Neural progenitor cell (in vitro differentiated cells): Measurements from ENCODE around the gene ACOT2.

Experiments
- CTCF ChIP-seq: fragments of 200-600 bp; sonication (generic); IDR thresholded peaks from 2 replicates; pipeline ENCODE4 v1.5.1; 2017; ENCODE audit warnings: antibody characterized with exemption, mild to moderate bottlenecking
- EZH2 ChIP-seq: fragments of 200-600 bp; sonication (generic); IDR thresholded peaks from 2 replicates; pipeline ENCODE4 v1.6.1; 2017; ENCODE audit warnings: antibody characterized with exemption, mild to moderate bottlenecking, moderate library complexity
- EZH2phosphoT487 ChIP-seq: fragments of 200-600 bp; sonication (generic); IDR thresholded peaks from 2 replicates; pipeline ENCODE4 v1.6.1; 2017; ENCODE audit warnings: antibody characterized with exemption

DNA sequence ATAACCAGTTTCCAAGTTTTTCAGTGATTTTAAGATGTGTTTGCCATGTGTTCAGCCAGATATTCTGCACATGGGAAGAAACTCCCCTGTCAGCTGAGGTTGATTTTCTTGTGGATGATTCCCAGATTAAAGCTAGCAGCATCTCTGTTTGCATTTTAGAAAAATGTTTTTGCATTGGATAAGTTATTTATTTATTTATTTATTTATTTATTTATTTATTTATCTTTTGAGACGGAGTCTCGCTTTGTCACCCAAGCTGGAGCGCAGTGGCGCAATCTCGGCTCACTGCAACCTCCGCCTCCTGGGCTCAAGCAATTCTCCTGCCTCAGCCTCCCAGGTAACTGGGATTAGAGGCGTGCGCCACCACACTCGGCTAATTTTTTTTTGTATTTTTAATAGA is 25.5 kb downstream of the ACOT2 start:
- TF ChIP-seq CTCF = no peak
- no peak for TF ChIP-seq EZH2
- no peak for TF ChIP-seq EZH2phosphoT487
